Omental fat pad (tissue), 4 donors: Measurements from ENCODE around the gene TGFBR2. TPM values are rescaled to one million over a fixed set of nuclear protein-coding genes. Genes with fewer than 3 reads are reported as not detected.

Experiments used
- ATAC-seq: fragments of 150-250 bp; one replicate; pipeline ENCODE4 v1.9.1; 2016; ENCODE audit warnings: mild to moderate bottlenecking, moderate library complexity; ENCODE audit not compliant: low FRiP score
- DNase-seq: peaks from one replicate; pipeline ENCODE4 v3.0.0-alpha.2; 2019; ENCODE audit warnings: low spot score
- CTCF ChIP-seq, 3 donors: fragments of 450-650 bp; IDR thresholded peaks; one replicate each; pipeline ENCODE4 v1.5.1; 2016 to 2017; ENCODE audit warnings: antibody characterized with exemption in 3 of 3, mild to moderate bottlenecking in 3 of 3, moderate library complexity in 2 of 3
- total RNA-seq, 4 donors: library from RNA; depleted of rRNA; stranded (reverse); fragments of >200 nt; gene quantifications; one replicate each; pipeline ENCODE4 v1.1.0, GENCODE V29; 2016

TGFBR2 gene
- total RNA-seq, 4 donors from 2014 or later: 281 to 587 (median 369) TPM

- TF ChIP-seq CTCF (IDR thresholded peaks at IDR 0.05): no peak
- ATAC-seq (no peak), DNase-seq (no peak)
Measured at GRCh38 chr3:30608598-30608947, 2.2 kb downstream of the TGFBR2 start.

GRCh38 chr3:30609930-30610701 is 3.7 kb downstream of the TGFBR2 start:
- no peak for TF ChIP-seq CTCF (IDR thresholded peaks at IDR 0.05)
- DNase-seq (no peak), ATAC-seq (no peak)

- no peak for DNase-seq
- no peak for ATAC-seq
- no peak for TF ChIP-seq CTCF (IDR thresholded peaks at IDR 0.05)
Measured at GRCh38 chr3:30610702-30611368, 4.4 kb downstream of the TGFBR2 start.

GRCh38 chr3:30611613-30612436 is 5.4 kb downstream of the TGFBR2 start:
- no peak for TF ChIP-seq CTCF (IDR thresholded peaks at IDR 0.05)
- peak; percentile 64 for ATAC-seq
- no peak for DNase-seq

GRCh38 chr3:30612437-30613132 is 6.2 kb downstream of the TGFBR2 start:
- no peak for TF ChIP-seq CTCF (IDR thresholded peaks at IDR 0.05)
- no peak for ATAC-seq
- DNase-seq: no peak

GRCh38 chr3:30613133-30613825 is 6.9 kb downstream of the TGFBR2 start:
- TF ChIP-seq CTCF (IDR thresholded peaks at IDR 0.05): no peak
- no peak for ATAC-seq
- no peak for DNase-seq
